SJSA1 (cell line): ENCODE results near the gene TRIM24. TPM values are rescaled to one million over a fixed set of nuclear protein-coding genes. Genes with fewer than 3 reads are reported as not detected.
"Not testable (repeated sequence)": the region's sequence is repeated elsewhere in the genome, so short reads cannot be mapped to it uniquely, and the experiment has no call there.

Experiments used
- DNase-seq, 2 experiments: peaks; one replicate each; pipeline ENCODE4 v3.0.0-alpha.2; 2015 to 2020; ENCODE audit warnings: low spot score in 2 of 2, low read depth in 1 of 2
- H3K27ac ChIP-seq: fragments of 250-450 bp; sonication (Bioruptor Pico); 2 replicates; pipeline ENCODE4 v1.5.1; 2020; ENCODE audit warnings: mild to moderate bottlenecking, moderate library complexity
- H3K27me3 ChIP-seq: fragments of 250-450 bp; sonication (Bioruptor Pico); replicated peaks from 2 replicates; pipeline ENCODE4 v1.5.1; 2020; ENCODE audit warnings: mild to moderate bottlenecking, moderate library complexity
- H3K36me3 ChIP-seq: fragments of 250-450 bp; sonication (Bioruptor Pico); 2 replicates; pipeline ENCODE4 v1.5.1; 2020; ENCODE audit warnings: mild to moderate bottlenecking
- H3K4me1 ChIP-seq: fragments of 250-450 bp; sonication (Bioruptor Pico); replicated peaks from 2 replicates; pipeline ENCODE4 v1.6.1; 2021; ENCODE audit warnings: mild to moderate bottlenecking
- H3K4me3 ChIP-seq: fragments of 250-450 bp; sonication (Bioruptor Pico); 2 replicates; pipeline ENCODE4 v1.5.1; 2020; ENCODE audit warnings: mild to moderate bottlenecking
- H3K9me3 ChIP-seq: fragments of 250-450 bp; sonication (Bioruptor Pico); replicated peaks from 2 replicates; pipeline ENCODE4 v1.5.1; 2020; ENCODE audit warnings: mild to moderate bottlenecking
- total RNA-seq: library from RNA; depleted of rRNA; stranded (reverse); fragments of >200 nt; shearing (Covaris generic); gene quantifications from 2 replicates; pipeline ENCODE4 v1.2.3, GENCODE V29; 2014

Gene TRIM24
- total RNA-seq, 1 experiment from 2014 or later, result 20.3 TPM

DNA sequence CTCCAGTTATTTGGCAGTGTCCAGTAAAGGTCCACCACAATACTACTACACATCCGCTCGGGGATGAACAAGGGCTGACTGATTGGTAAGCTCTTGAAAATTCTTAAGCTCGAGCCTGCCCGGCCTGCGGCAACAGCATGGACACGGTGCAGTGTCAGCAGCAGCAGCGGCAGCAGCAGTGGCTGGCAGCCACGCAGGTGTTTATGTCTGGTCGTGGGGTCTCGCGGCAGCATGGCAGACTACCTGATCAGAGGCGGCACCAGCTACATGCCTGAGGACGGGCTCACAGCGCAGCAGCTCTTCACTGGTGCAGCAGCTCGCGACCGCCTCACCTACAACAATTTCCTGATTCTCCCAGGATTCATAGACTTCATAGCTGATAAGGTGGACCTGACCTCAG lies 19.6 kb upstream of the TRIM24 start:
- no peaks in the 10 kb centered on the region for H3K4me1 ChIP-seq
- no peak overlapping the region for H3K4me3 ChIP-seq
- DNase-seq, result no peak
- no peaks in the 10 kb centered on the region; the same call in 1 of the 2 replicates for H3K9me3 ChIP-seq
- H3K27ac ChIP-seq, result no peak overlapping the region
- H3K36me3 ChIP-seq, result no peaks in the 10 kb centered on the region
- H3K27me3 ChIP-seq, result no peaks in the 10 kb centered on the region

DNA sequence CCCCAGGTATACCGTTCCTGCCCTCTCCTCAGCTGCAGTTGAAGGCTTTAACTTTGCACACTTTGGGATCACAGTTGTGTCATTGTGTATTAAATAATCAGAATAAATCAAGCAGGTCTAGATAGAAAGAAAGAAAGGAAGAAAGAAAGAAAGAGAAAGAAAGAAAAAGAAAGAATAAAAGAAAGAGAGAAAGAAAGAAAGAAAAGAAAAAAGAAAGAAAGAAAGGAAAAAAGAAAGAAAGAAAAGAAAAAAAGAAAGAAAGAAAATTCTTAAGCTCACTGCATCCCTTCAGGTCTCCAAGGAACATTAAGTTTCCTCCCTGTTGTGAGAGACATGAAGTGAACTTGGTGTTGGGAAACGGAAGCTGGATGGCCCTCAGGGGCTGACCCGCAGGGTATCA lies 17.2 kb upstream of the TRIM24 start:
- no peak for DNase-seq
- H3K27ac ChIP-seq, result no peak overlapping the region
- no peaks in the 10 kb centered on the region for H3K27me3 ChIP-seq
- no peak overlapping the region for H3K4me3 ChIP-seq
- no peaks in the 10 kb centered on the region; the same call in 1 of the 2 replicates for H3K9me3 ChIP-seq
- H3K36me3 ChIP-seq, result no peaks in the 10 kb centered on the region
- H3K4me1 ChIP-seq, result no peaks in the 10 kb centered on the region

DNA sequence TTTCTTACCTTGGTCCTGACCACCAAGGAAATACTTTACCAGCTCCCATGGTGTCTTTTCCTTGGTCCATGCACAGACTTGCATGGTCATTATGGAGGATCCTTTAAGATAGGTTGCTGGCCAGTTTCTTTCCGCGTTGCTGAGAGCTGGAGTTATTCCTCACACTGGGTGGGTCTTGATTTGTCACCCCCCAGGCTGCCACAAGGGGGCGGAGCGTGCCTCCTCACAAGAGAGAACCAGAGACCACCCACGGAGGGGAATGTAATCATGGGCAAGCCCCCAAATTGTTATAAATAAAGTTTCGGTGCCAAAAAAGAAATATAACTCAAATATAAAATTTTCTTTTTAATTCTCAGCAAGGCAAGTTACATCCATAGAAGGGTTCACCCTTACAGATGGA lies 10.5 kb upstream of the TRIM24 start:
- no peak for DNase-seq
- no peak overlapping the region for H3K27ac ChIP-seq
- H3K4me3 ChIP-seq, result no peak overlapping the region
- H3K36me3 ChIP-seq, result no peaks in the 10 kb centered on the region
- no peaks in the 10 kb centered on the region for H3K9me3 ChIP-seq
- H3K27me3 ChIP-seq, result no peaks in the 10 kb centered on the region
- no peaks in the 10 kb centered on the region for H3K4me1 ChIP-seq

DNA sequence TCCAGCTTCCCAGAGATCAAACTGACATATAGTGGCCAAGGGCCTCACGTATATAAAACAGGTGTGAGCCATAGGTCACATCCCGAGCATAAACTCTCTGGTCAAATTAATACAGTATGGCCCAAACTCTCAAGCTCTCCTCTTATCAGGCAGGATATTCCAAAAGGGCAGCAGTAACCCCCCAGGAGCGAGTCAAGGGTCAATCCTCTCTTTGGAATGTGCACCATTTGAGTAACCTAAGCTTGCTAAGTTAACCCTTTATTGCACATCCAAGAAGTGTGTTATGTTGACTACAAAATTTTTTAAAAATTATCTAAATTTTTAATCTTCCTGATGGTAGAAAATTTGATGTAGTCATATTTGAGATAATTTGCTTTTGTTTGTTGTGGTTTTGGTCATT lies 4.5 kb upstream of the TRIM24 start:
- H3K4me3 ChIP-seq, result no peak overlapping the region
- H3K36me3 ChIP-seq, result peaks cover 5% of the 10 kb centered on the region
- H3K4me1 ChIP-seq, result no peaks in the 10 kb centered on the region; the same call in 1 of the 2 replicates
- H3K27ac ChIP-seq, result no peak overlapping the region
- no peaks in the 10 kb centered on the region for H3K9me3 ChIP-seq
- no peaks in the 10 kb centered on the region for H3K27me3 ChIP-seq
- DNase-seq, result no peak

DNA sequence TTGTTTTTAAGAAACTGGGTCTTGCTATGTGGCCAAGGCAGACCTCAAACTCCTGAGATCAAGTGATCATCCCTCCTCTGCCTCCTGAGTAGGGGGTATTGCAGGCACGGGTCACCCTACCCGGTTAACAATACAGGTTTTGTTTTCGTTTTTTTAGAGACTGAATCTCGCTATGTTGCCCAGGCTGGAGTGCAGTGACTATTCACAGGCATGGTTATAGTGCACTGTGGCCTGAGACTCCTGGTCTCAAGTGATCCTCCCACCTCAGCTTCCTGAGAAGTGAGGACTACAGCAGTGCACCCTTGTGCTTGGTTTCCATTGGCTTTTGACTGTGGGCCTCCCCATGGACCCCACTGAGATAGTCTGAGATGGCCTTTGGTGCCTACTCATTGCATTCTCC lies 3.8 kb upstream of the TRIM24 start:
- DNase-seq, result no peak
- Histone ChIP-seq H3K4me1 (no peaks in the 10 kb centered on the region; the same call in 1 of the 2 replicates), H3K27me3 (no peaks in the 10 kb centered on the region), H3K27ac (no peak overlapping the region), H3K4me3 (no peak overlapping the region), H3K9me3 (no peaks in the 10 kb centered on the region), H3K36me3 (peaks cover 6% of the 10 kb centered on the region)

DNA sequence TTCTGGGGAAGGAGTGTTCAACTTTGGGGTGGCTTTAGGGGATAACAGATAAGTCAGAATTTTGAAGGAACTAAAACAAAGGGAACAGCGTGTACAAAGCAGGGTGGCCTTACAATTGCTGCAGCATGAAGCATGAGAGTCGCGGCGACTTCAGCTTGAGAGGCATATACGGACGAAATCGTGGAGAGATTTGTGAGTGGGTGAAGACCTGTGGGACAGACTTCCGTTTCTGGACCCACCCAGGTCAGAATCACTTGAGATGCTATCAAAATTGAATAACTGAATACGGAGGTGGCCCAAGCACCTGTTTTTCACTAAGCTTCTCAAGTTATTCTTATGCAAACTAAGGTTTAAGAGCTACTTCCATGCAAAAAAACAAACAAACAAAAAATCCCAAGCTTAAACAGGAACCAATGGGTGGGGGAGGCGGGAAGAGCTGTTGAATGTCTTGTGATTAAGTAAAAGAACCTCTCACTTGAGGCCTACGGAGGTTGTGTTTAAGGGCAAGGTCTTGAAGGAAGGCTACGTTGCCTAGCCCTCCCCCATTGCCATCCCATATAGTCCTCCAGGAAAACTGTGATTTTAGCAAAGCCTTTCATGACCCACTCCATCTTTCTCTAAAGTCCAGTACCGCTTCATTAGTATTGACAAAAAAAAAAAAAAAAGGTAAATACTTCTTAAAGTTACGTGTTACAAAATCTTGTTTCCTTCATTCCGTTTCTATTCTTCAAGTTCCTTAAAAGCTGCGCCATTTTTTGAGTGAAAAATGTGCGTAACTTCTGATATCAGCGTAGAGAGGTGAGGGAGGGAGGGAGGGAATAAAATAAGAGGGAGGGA lies 1.3 kb upstream of the TRIM24 start:
- Histone ChIP-seq H3K27me3 (no peaks in the 10 kb centered on the region), H3K4me3 (no peak overlapping the region), H3K36me3 (peaks cover 11% of the 10 kb centered on the region), H3K27ac (no peak overlapping the region), H3K4me1 (peaks cover 4% of the 10 kb centered on the region), H3K9me3 (no peaks in the 10 kb centered on the region)
- no peak for DNase-seq

DNA sequence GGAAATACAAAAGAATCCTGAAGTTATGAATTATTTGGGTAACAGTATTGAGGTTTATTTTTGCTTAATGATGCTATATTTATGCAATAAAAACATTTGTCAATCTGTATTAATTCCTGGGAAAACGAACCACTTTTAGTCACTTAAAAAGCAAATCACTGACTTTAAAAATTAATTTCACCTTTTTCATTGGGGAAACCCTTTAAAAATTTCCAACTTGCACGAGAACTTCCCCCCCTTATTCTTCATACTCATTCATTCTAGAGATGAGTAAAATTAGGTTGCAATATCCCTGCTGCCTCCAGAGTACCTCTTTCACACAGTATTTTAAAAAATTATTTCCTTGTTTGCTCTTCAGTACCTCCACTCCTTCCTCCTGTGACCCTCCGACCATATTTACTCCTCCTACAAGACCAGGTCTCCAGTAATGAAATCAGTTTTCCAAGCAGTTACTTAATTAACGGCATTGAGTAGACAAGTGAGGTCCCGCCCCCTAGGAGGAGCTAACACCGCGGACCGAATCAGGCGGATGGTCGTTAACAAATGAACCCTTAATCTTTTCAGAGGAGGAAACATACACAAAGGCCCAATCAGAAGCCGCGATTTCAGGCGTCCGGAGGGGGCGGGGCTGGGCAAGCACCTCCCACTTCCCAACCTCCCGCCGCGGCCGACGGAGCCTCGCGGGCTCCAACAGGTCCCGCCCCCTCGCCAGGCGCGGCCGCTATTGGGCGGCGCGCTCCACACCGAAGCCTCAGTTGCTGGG lies 465 bp upstream of the TRIM24 start:
- Histone ChIP-seq H3K9me3 (no peaks in the 10 kb centered on the region), H3K4me1 (peaks cover 4% of the 10 kb centered on the region), H3K36me3 (peaks cover 11% of the 10 kb centered on the region), H3K27ac (no peak overlapping the region), H3K27me3 (no peaks in the 10 kb centered on the region), H3K4me3 (peak overlapping the region; percentile 34)
- peak; percentile 96 to 98 for DNase-seq

DNA sequence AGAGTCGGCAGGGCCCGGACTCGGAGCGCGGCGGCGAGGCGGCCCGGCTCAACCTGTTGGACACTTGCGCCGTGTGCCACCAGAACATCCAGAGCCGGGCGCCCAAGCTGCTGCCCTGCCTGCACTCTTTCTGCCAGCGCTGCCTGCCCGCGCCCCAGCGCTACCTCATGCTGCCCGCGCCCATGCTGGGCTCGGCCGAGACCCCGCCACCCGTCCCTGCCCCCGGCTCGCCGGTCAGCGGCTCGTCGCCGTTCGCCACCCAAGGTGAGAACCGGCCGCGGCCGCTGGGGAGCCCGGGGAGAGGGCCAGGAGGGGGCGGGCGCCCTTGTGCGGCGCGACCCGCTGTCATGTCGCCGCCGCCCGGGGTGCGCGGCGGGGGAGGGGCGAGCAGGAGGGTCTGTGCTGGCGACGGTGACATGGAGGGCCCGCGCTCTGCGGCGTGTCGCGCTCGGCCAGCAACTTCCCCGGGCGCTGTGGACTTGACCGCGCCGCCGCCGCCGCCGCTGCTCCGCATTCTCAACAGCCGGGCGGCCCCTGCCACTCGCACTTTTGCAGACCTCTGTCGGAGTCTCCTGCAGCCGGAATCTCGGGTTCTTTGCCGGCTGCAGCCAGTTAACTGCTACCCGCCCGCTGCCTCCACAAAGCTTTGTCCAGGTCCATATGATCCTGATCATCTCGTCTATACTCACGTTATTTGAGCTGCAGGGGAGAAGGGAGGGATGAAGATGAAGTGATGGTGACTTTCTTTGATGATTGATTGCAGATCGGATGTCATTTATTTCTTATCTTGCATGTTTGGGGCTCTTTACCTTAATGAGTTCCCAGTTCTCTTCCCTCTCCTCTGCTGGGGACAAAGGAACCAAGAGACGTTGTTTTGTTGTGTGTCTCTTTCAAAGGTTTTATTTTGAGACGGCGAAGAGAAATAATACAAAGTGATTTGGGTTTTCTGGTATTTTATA lies 869 bp downstream of the TRIM24 start:
- DNase-seq, result peak; percentile 58 to 69
- peak overlapping the region; percentile 68 for H3K27ac ChIP-seq

DNA sequence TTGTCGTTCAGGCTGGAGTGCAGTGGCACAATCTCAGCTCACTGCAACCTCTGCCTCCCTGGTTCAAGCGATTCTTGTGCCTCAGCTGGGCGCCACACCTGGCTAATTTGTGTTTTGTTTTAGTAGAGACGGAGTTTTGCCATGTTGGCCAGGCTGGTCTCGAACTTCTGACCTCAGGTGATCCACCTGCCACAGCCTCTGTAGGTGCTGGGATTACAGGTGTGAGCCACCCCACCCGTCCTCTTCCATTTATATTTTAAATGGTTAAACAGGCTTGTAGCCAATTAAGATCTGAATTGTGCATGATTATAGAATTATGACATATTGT lies 3.2 kb downstream of the TRIM24 start:
- not testable (repeated sequence) for H3K9me3 ChIP-seq, H3K27ac ChIP-seq, H3K4me1 ChIP-seq, DNase-seq, H3K27me3 ChIP-seq, H3K4me3 ChIP-seq
- H3K36me3 ChIP-seq, result peaks cover 11% of the 10 kb centered on the region

More for the DNA sequence above, 869 bp downstream of the TRIM24 start:
- Histone ChIP-seq H3K9me3 (no peaks in the 10 kb centered on the region), H3K36me3 (peaks cover 11% of the 10 kb centered on the region), H3K4me3 (peak overlapping the region; percentile 80), H3K27me3 (no peaks in the 10 kb centered on the region), H3K4me1 (peaks cover 4% of the 10 kb centered on the region)

DNA sequence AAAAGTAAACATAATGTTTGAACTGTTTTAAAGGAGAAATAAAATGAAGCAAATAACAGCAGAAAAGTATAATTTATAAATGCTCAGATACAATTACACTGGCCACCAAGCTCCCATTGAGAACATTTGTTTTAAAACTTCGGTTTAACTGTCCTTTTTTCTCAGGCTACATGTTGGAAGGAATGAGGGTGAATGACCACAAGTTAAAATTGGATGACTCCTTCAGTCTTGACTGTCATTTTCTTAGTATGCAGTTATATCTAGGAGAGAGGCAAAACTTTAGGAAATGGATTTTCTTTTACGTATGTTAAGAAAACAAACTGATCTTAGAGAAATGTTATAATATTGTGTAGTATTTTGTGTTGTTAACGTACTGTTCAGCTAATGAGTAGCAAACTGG lies 5.0 kb downstream of the TRIM24 start:
- Histone ChIP-seq H3K4me1 (peaks cover 4% of the 10 kb centered on the region), H3K27me3 (no peaks in the 10 kb centered on the region), H3K9me3 (no peaks in the 10 kb centered on the region), H3K27ac (no peak overlapping the region), H3K4me3 (no peak overlapping the region), H3K36me3 (peaks cover 11% of the 10 kb centered on the region)
- DNase-seq, result no peak

DNA sequence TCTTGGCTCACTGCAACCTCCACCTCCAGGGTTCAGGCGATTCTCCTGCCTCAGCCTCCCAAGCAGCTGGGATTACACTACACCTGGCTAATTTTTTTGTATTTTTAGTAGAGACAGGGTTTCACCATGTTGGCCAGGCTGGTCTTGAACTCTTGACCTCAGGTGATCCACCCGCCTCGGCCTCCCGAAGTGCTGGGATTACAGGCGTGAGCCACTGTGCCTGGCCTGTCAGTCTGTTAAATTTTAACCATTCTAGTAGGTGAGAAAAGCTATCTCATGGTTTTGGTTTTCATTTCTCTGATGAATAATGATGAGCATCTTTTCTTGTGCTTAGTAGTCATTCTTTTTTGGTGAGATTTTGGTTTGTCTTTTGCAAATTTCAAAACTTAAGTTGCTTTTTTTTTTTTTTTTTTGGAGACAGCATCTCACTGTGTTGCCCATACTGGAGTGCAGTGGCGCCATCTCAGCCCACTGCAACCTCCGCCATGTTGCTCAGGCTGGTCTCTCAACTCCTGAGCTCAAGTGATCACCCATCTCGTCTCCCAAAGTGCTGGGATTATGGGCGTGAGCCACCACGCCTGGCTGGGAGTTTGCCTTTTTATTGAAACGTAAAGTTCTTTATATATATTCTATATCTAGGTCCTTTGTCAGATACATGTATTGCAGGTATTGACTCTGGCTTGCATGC lies 6.2 kb downstream of the TRIM24 start:
- DNase-seq, H3K4me1 ChIP-seq, H3K27me3 ChIP-seq, H3K27ac ChIP-seq, H3K9me3 ChIP-seq, H3K36me3 ChIP-seq, H3K4me3 ChIP-seq: not testable (repeated sequence)

DNA sequence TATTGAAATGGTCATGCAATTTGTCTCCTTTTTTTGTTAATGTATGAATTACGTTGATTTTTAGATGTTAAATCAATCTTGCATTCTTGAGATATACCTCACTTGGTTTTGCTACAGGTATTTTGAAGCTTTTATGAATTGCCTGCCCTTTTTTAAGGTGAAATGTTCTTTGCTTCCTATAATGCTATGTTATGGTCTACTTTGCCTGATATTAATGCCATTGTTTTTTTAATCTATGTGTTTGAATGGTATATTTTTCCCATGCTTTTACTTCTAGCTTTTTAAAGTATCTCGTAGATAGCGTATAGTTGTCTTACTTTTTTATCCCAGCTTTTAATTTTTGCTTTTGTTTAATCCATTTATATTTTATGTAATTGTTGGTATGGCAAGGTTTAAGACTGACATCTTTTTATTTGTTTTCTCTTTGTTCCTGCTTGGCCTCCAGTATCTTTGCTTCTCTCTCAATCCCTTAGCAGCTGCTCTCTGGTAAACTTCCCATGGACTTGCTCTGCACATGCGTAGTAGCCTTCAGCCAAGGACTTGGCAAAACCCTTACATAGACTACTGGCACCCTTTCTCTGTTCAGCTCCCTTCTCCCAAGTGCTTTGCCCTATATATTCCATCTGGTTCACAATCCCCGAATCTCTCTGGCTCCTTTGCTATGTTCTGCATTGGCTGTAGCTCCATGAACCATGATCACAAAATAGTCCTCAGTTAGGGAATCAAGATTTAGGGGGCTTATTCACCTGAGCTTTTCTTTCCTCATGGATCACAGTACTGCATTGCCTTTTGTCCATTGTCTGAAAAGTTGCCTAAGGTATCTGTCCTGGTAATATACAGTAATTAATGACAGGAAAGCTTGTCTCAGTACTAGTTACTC lies 8.4 kb downstream of the TRIM24 start:
- H3K9me3 ChIP-seq, result no peaks in the 10 kb centered on the region
- DNase-seq, result no peak
- H3K4me1 ChIP-seq, result no peaks in the 10 kb centered on the region
- no peak overlapping the region for H3K4me3 ChIP-seq
- no peak overlapping the region for H3K27ac ChIP-seq
- H3K27me3 ChIP-seq, result no peaks in the 10 kb centered on the region
- no peaks in the 10 kb centered on the region for H3K36me3 ChIP-seq
